H9 (cell line): Measurements from ENCODE around the gene CEP112. TPM values are rescaled to one million over a fixed set of nuclear protein-coding genes. Genes with fewer than 3 reads are reported as not detected.

Experiments used
- DNase-seq: peaks from one replicate; pipeline ENCODE4 v3.0.0-alpha.2; 2017
- H2AFZ ChIP-seq: one replicate; pipeline ENCODE4 v1.6.1; 2013; ENCODE audit warnings: mild to moderate bottlenecking, low read length, control low read depth, moderate library complexity
- H2AK5ac ChIP-seq: 2 replicates; pipeline ENCODE4 v1.6.1; 2013; ENCODE audit warnings: low read length, control low read depth, mixed read lengths; ENCODE audit not compliant: insufficient read length
- H2BK120ac ChIP-seq: one replicate; pipeline ENCODE4 v1.6.1; 2013; ENCODE audit warnings: low read depth, mild to moderate bottlenecking, low read length, control low read depth, inconsistent platforms; ENCODE audit not compliant: poor library complexity, severe bottlenecking
- H2BK12ac ChIP-seq: 2 replicates; pipeline ENCODE4 v1.6.1; 2013; ENCODE audit warnings: low read length, control low read depth, mixed read lengths, low read depth; ENCODE audit not compliant: insufficient read length
- H2BK15ac ChIP-seq: 2 replicates; pipeline ENCODE4 v1.6.1; 2013; ENCODE audit warnings: low read depth, low read length, control low read depth
- H2BK20ac ChIP-seq: one replicate; pipeline ENCODE4 v1.6.1; 2013; ENCODE audit warnings: low read depth, mild to moderate bottlenecking, low read length, control low read depth, inconsistent platforms; ENCODE audit not compliant: poor library complexity, severe bottlenecking
- H2BK5ac ChIP-seq: 2 replicates; pipeline ENCODE4 v1.6.1; 2013; ENCODE audit warnings: low read length, control low read depth, mixed read lengths; ENCODE audit not compliant: insufficient read length
- H3K14ac ChIP-seq: 2 replicates; pipeline ENCODE4 v1.6.1; 2013; ENCODE audit warnings: low read length, control low read depth; ENCODE audit not compliant: insufficient read depth
- H3K18ac ChIP-seq: 2 replicates; pipeline ENCODE4 v1.6.1; 2013; ENCODE audit warnings: low read depth, mild to moderate bottlenecking, mixed read lengths, low read length, control low read depth; ENCODE audit not compliant: insufficient read length
- H3K23ac ChIP-seq: 2 replicates; pipeline ENCODE4 v1.6.1; 2013; ENCODE audit warnings: low read length, control low read depth, mixed read lengths, low read depth; ENCODE audit not compliant: insufficient read length
- H3K23me2 ChIP-seq: 2 replicates; pipeline ENCODE4 v1.6.1; 2013; ENCODE audit warnings: low read depth, mild to moderate bottlenecking, mixed read lengths, low read length, control low read depth; ENCODE audit not compliant: insufficient read length, poor library complexity, severe bottlenecking
- H3K27ac ChIP-seq: 2 replicates; pipeline ENCODE4 v1.5.1; 2013; ENCODE audit warnings: low read length, control low read depth, mixed read lengths, low read depth; ENCODE audit not compliant: insufficient read length
- H3K27me3 ChIP-seq: 2 replicates; pipeline ENCODE4 v1.6.1; 2013; ENCODE audit warnings: low read length, control low read depth, inconsistent platforms; ENCODE audit not compliant: insufficient read depth
- H3K4ac ChIP-seq: 2 replicates; pipeline ENCODE4 v1.6.1; 2013; ENCODE audit warnings: low read depth, mild to moderate bottlenecking, control low read depth, inconsistent platforms, low read length, moderate library complexity
- H3K4me1 ChIP-seq: 2 replicates; pipeline ENCODE4 v1.6.1; 2013; ENCODE audit warnings: low read length, control low read depth, inconsistent platforms; ENCODE audit not compliant: insufficient read depth
- H3K4me2 ChIP-seq: 2 replicates; pipeline ENCODE4 v1.6.1; 2013; ENCODE audit warnings: low read length, control low read depth, mixed read lengths; ENCODE audit not compliant: insufficient read length, insufficient read depth
- H3K56ac ChIP-seq: 2 replicates; pipeline ENCODE4 v1.6.1; 2013; ENCODE audit warnings: low read depth, mild to moderate bottlenecking, mixed read lengths, low read length, control low read depth; ENCODE audit not compliant: insufficient read length
- H3K79me1 ChIP-seq: 2 replicates; pipeline ENCODE4 v1.6.1; 2013; ENCODE audit warnings: low read depth, mild to moderate bottlenecking, moderate library complexity, low read length, control low read depth, inconsistent platforms; ENCODE audit not compliant: insufficient read depth, poor library complexity, severe bottlenecking
- H3K79me2 ChIP-seq: 2 replicates; pipeline ENCODE4 v1.6.1; 2013; ENCODE audit warnings: low read length, control low read depth, inconsistent platforms; ENCODE audit not compliant: insufficient read depth
- H3K9ac ChIP-seq: 2 replicates; pipeline ENCODE4 v1.6.1; 2013; ENCODE audit warnings: low read length, control low read depth, mixed read lengths; ENCODE audit not compliant: insufficient read length; ENCODE audit errors: extremely low read depth
- H3K9me3 ChIP-seq: one replicate; pipeline ENCODE4 v1.6.1; 2013; ENCODE audit warnings: low read depth, low read length, inconsistent platforms; ENCODE audit not compliant: control insufficient read depth
- H3T11ph ChIP-seq: one replicate; pipeline ENCODE4 v1.6.1; 2013; ENCODE audit warnings: mild to moderate bottlenecking, low read length, control low read depth, inconsistent platforms
- H4K20me1 ChIP-seq: one replicate; pipeline ENCODE4 v1.6.1; 2013; ENCODE audit not compliant: control insufficient read depth, insufficient read length, insufficient read depth
- H4K5ac ChIP-seq: 2 replicates; pipeline ENCODE4 v1.6.1; 2013; ENCODE audit warnings: low read depth, mild to moderate bottlenecking, mixed read lengths, low read length, control low read depth; ENCODE audit not compliant: insufficient read length
- H4K8ac ChIP-seq: replicated peaks from 2 replicates; pipeline ENCODE4 v1.6.1; 2013; ENCODE audit warnings: low read length, control low read depth, mixed read lengths, low read depth; ENCODE audit not compliant: insufficient read length
- H4K91ac ChIP-seq: 2 replicates; pipeline ENCODE4 v1.6.1; 2013; ENCODE audit warnings: low read depth, mild to moderate bottlenecking, moderate library complexity, mixed read lengths, low read length, control low read depth; ENCODE audit not compliant: insufficient read length
- H3K27ac Mint-ChIP-seq, 3 experiments: 2 replicates in 2 of 3; 3 replicates in 1 of 3; pipeline ENCODE4 v1.8.0; 2020 to 2021; ENCODE audit warnings: mixed read lengths in 3 of 3, mild to moderate bottlenecking in 1 of 3, moderate library complexity in 1 of 3
- H3K27me3 Mint-ChIP-seq: 2 replicates; pipeline ENCODE4 v1.8.0; 2021; ENCODE audit warnings: low read depth, mild to moderate bottlenecking, moderate library complexity, mixed read lengths
- H3K36me3 Mint-ChIP-seq, 3 experiments: 2 replicates in 2 of 3; 3 replicates in 1 of 3; pipeline ENCODE4 v1.8.0; 2020 to 2021; ENCODE audit warnings: low read depth in 3 of 3, mixed read lengths in 3 of 3; ENCODE audit not compliant: insufficient read depth in 1 of 3
- H3K4me1 Mint-ChIP-seq, 2 experiments: 2 replicates each; pipeline ENCODE4 v1.8.0; 2020; ENCODE audit warnings: mixed read lengths in 2 of 2
- H3K4me3 Mint-ChIP-seq, 2 experiments: 2 replicates in 1 of 2; 3 replicates in 1 of 2; pipeline ENCODE4 v1.8.0; 2020 to 2021; ENCODE audit warnings: mild to moderate bottlenecking in 2 of 2, mixed read lengths in 2 of 2, moderate library complexity in 1 of 2
- H3K9me3 Mint-ChIP-seq, 2 experiments: 2 replicates in 1 of 2; 3 replicates in 1 of 2; pipeline ENCODE4 v1.8.0; 2020; ENCODE audit warnings: mild to moderate bottlenecking in 2 of 2, mixed read lengths in 2 of 2, moderate library complexity in 1 of 2
- CTCF ChIP-seq: fragments of 200-600 bp; sonication (generic); conservative IDR thresholded peaks from 3 replicates; pipeline ENCODE4 v1.8.0; 2021; ENCODE audit warnings: antibody characterized with exemption, mild to moderate bottlenecking
- WGBS: extraction: QIAGEN DNeasy Blood & Tissue Kit; methylation state at CpG from one replicate; pipeline ENCODE4 v1.1.7; 2013; ENCODE audit warnings: missing lambda C conversion rate, low lambda C conversion rate, mixed read lengths; ENCODE audit not compliant: insufficient read length; ENCODE audit errors: extremely low coverage; 5-methylcytosine and 5-hydroxymethylcytosine counted together
- total RNA-seq: library from RNA; stranded (reverse); gene quantifications from 2 replicates; pipeline ENCODE4 v1.2.1, GENCODE V29; 2021

The CEP112 gene
- total RNA-seq, 1 experiment from 2014 or later = 5.4 TPM

GRCh38 chr17:65780111-65780510, 411.8 kb downstream of the CEP112 start:
- no peak overlapping the region for H2AK5ac ChIP-seq
- no peak overlapping the region for H3T11ph ChIP-seq
- no peaks in the 10 kb centered on the region for H3K4me1 ChIP-seq
- no peaks in the 10 kb centered on the region for H3K23me2 ChIP-seq
- no peak overlapping the region for H3K14ac ChIP-seq
- no peak overlapping the region for H4K5ac ChIP-seq
- peaks cover under 1 to 4% of the 10 kb centered on the region in 2 experiments; a peak in 2 of 4 replicates for H3K4me1 Mint-ChIP-seq
- no peak overlapping the region for H3K56ac ChIP-seq
- no peak overlapping the region for H3K18ac ChIP-seq
- WGBS = no CpG with 5 or more reads among the region's 1 CpG
- DNase-seq = no peak
- no peak overlapping the region for H3K9ac ChIP-seq
- peaks cover 2 to 3% of the 10 kb centered on the region in 2 experiments; a peak in 2 of 5 replicates for H3K9me3 Mint-ChIP-seq
- no peak overlapping the region for H3K27ac Mint-ChIP-seq
- H3K36me3 Mint-ChIP-seq = no peaks in the 10 kb centered on the region; a peak in 2 of 7 replicates
- H4K20me1 ChIP-seq = no peaks in the 10 kb centered on the region
- no peak overlapping the region for H4K8ac ChIP-seq
- no peak overlapping the region for H2BK120ac ChIP-seq
- no peak overlapping the region for H3K4me2 ChIP-seq
- no peak overlapping the region for H3K23ac ChIP-seq
- TF ChIP-seq CTCF = no peak
- H3K79me2 ChIP-seq = no peaks in the 10 kb centered on the region
- H2BK20ac ChIP-seq = no peak overlapping the region
- no peaks in the 10 kb centered on the region for H3K27me3 ChIP-seq
- H2AFZ ChIP-seq = no peak overlapping the region
- no peak overlapping the region for H3K4ac ChIP-seq
- no peaks in the 10 kb centered on the region for H3K79me1 ChIP-seq
- H2BK15ac ChIP-seq = no peak overlapping the region
- H2BK5ac ChIP-seq = no peak overlapping the region
- no peak overlapping the region for H2BK12ac ChIP-seq
- H3K4me3 Mint-ChIP-seq = no peak overlapping the region
- H3K27ac ChIP-seq = no peak overlapping the region
- no peaks in the 10 kb centered on the region; the same call in 1 of the 2 replicates for H3K27me3 Mint-ChIP-seq
- no peaks in the 10 kb centered on the region for H3K9me3 ChIP-seq
- no peak overlapping the region for H4K91ac ChIP-seq
